Thyroid gland (tissue), 4 donors: ENCODE data around the gene DUSP5. TPM values are rescaled to one million over a fixed set of nuclear protein-coding genes. Genes with fewer than 3 reads are reported as not detected.

Source experiments
- DNase-seq, 2 donors: peaks; one replicate each; pipeline ENCODE4 v3.0.0-alpha.2; 2019
- H3K27ac ChIP-seq, 3 donors: fragments of 200-600 bp; sonication (generic); 1 replicate in 2 of 3; 2 replicates in 1 of 3; pipeline ENCODE4 v1.5.1; 2016 to 2019; ENCODE audit warnings: mild to moderate bottlenecking in 1 of 3, moderate library complexity in 1 of 3
- H3K27me3 ChIP-seq: fragments of 200-600 bp; sonication (generic); one replicate; pipeline ENCODE4 v1.5.1; 2019
- H3K36me3 ChIP-seq, 2 donors: fragments of 200-600 bp; sonication (generic); one replicate each; pipeline ENCODE4 v1.5.1; 2016 to 2019
- H3K4me1 ChIP-seq, 2 donors: fragments of 200-600 bp; sonication (generic); one replicate each; pipeline ENCODE4 v1.5.1; 2017 to 2019
- H3K4me3 ChIP-seq, 3 donors: fragments of 200-600 bp; sonication (generic); replicated peaks in 1 of 3; 1 replicate in 2 of 3; 2 replicates in 1 of 3; pipeline ENCODE4 v1.5.1; 2016; ENCODE audit warnings: mild to moderate bottlenecking in 1 of 3
- H3K9me3 ChIP-seq: fragments of 200-600 bp; sonication (generic); one replicate; pipeline ENCODE4 v1.5.1; 2017
- POLR2A ChIP-seq, 2 donors: fragments of 450-650 bp; IDR thresholded peaks; one replicate each; pipeline ENCODE4 v1.6.1; 2017; ENCODE audit warnings: antibody characterized with exemption in 2 of 2, mild to moderate bottlenecking in 2 of 2, moderate library complexity in 1 of 2
- WGBS, 2 donors: methylation state at CpG; one replicate each; pipeline ENCODE4 v1.1.5; 2017; 5-methylcytosine and 5-hydroxymethylcytosine counted together
- intact Hi-C: fragments of 100-400 bp; cut with DNase I; formaldehyde crosslinking; loops from one replicate; pipeline ENCODE4 v1.15.1; 2023
- total RNA-seq, 4 donors: library from RNA; depleted of rRNA; stranded (reverse); fragments of >200 nt; gene quantifications; one replicate each; pipeline ENCODE4 v1.2.3, GENCODE V29; 2016
- TF ChIP-seq, protein P1 (sequence below), 6 experiments: fragments of 200-600 bp in 3 of 6; fragments of 450-650 bp in 3 of 6; sonication (generic) in 3 of 6; IDR thresholded peaks; one replicate each; pipeline ENCODE4 v1.5.1; 2016 to 2019; ENCODE audit warnings: antibody characterized with exemption in 6 of 6, mild to moderate bottlenecking in 2 of 6, inconsistent platforms in 1 of 6, moderate library complexity in 1 of 6

The DUSP5 gene
- total RNA-seq, 4 donors from 2014 or later = 2.1 to 14.2 (median 7.1) TPM

DNA sequence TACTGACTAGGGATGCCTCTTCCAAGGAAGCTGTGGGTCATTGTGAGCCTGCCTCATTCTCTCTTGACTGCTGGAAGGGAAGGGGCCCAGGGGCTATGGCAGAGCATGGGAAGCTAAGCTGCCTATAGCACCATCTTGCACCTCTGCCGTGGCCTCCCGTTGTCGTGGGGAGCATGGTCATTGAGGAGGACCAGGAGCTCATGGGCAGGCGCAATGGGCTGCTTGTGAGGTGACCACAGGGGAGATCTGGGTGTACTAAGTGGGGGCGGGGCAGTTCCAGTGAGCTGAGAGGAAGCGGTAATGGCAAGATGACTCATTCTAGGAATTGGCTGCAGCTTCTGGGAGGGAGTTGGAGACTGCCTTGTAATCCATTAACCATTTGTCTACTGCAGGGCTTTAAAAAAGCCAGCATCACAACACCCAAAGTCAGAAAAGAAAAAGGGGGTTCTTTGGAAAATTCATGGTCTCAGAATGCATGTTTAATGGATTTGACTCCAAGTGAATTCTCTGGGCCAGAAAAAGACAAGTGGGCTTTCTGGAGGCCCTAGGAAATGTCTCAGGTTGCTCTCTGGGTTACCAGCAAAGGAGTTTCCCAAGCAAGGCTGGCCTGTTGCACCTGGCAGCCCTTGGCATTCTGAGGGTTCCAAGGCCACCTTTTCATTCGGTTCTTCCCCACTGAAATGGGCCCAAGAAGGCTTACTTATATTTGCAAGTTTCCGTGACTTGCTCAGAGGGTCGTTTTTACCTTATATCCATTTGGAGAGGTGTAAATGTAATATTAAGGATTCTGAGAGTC, 3.6 kb downstream of the DUSP5 start:
- TF ChIP-seq, protein P1, sequence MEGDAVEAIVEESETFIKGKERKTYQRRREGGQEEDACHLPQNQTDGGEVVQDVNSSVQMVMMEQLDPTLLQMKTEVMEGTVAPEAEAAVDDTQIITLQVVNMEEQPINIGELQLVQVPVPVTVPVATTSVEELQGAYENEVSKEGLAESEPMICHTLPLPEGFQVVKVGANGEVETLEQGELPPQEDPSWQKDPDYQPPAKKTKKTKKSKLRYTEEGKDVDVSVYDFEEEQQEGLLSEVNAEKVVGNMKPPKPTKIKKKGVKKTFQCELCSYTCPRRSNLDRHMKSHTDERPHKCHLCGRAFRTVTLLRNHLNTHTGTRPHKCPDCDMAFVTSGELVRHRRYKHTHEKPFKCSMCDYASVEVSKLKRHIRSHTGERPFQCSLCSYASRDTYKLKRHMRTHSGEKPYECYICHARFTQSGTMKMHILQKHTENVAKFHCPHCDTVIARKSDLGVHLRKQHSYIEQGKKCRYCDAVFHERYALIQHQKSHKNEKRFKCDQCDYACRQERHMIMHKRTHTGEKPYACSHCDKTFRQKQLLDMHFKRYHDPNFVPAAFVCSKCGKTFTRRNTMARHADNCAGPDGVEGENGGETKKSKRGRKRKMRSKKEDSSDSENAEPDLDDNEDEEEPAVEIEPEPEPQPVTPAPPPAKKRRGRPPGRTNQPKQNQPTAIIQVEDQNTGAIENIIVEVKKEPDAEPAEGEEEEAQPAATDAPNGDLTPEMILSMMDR (IDR thresholded peaks at IDR 0.05) = no peak
- peak in 1 of 2 donors; percentile 20 for TF ChIP-seq POLR2A (IDR thresholded peaks at IDR 0.05)

DNA sequence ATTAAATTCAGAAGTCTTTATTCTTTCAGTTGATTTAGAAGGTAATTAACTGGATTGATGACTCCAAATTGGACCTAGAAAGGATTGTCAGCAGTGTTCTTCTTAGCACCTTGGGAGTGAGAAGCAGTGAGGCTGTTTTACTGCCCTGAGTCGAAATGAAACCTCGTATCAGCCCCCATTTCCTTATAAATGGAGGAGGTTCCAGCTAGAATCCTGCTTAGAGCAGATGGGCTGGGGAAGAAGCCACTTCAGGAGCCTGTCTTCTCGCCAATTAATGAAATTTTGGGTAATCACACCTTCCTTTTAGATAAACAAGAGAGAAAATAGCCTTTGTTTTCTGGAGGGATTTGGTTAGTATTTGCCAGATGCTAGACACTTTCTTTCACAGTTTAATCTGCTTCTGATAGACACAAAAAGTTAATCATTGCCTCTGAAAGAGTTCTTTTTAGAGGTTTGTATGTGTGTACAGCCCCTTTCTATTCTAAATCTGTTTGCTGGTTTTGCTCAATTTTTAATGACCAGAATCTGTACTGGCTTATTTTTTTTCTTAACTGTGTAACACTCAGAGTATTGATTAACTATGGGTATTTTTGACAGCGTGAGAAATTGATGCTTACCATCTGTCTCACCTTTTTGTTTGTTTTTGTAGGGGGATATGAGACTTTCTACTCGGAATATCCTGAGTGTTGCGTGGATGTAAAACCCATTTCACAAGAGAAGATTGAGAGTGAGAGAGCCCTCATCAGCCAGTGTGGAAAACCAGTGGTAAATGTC, 4.6 kb downstream of the DUSP5 start:
- peaks cover 38 to 64% of the 10 kb centered on the region in 2 donors for H3K4me1 ChIP-seq
- no peak overlapping the region for H3K4me3 ChIP-seq
- H3K9me3 ChIP-seq = no peaks in the 10 kb centered on the region
- H3K27ac ChIP-seq = peak overlapping the region in 2 of 3 donors; percentile 60 to 61
- WGBS, 2 donors = 76 to 89% methylated on average over 6 of the region's 6 CpGs
- intact Hi-C loops = no loop called here
- peaks cover under 1 to 1% of the 10 kb centered on the region in 2 donors for H3K36me3 ChIP-seq
- no peak for DNase-seq
- no peaks in the 10 kb centered on the region for H3K27me3 ChIP-seq
- no peak for TF ChIP-seq POLR2A (IDR thresholded peaks at IDR 0.05)
- TF ChIP-seq, protein P1 (IDR thresholded peaks at IDR 0.05) = no peak

More for the DNA sequence above, 3.6 kb downstream of the DUSP5 start:
- Histone ChIP-seq H3K27ac (peak overlapping the region in 2 of 3 donors; percentile 62 to 72), H3K4me3 (no peak overlapping the region), H3K9me3 (no peaks in the 10 kb centered on the region), H3K36me3 (no peaks in the 10 kb centered on the region), H3K27me3 (no peaks in the 10 kb centered on the region), H3K4me1 (peaks cover 44 to 66% of the 10 kb centered on the region in 2 donors)
- intact Hi-C loops = no loop called here
- peak; percentile 71 to 74 for DNase-seq
- WGBS, 2 donors = 48% methylated on average over 9 of the region's 9 CpGs

DNA sequence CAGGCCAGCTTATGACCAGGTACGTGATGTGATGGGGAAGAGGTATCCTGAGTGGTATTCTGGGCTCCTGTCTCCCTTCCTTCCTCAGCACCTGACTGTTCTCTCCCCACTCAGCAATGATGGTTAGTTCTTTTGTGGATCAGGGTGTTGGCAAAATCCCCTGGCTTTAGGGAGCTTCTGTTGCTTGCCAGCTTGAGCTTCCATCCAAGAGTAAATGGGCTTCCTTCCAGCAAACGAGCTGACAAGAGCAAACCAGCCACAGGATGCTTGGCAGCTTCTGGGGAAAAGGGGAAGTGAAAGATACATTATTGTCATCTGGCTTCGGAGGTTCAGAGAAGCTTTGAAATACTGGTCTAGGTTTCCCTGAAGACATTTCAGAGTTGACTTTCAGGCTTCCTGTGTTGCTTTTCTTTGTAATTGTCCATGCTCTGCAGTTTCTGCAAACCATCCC, 5.2 kb downstream of the DUSP5 start:
- peaks cover 38 to 69% of the 10 kb centered on the region in 2 donors for H3K4me1 ChIP-seq
- peaks cover 6 to 8% of the 10 kb centered on the region in 2 donors for H3K36me3 ChIP-seq
- 30 to 39% methylated on average over 3 of the region's 3 CpGs for WGBS, 2 donors
- intact Hi-C loops = no loop called here
- H3K9me3 ChIP-seq = no peaks in the 10 kb centered on the region
- peak; percentile 33 to 48 for DNase-seq
- H3K4me3 ChIP-seq = no peak overlapping the region
- H3K27me3 ChIP-seq = no peaks in the 10 kb centered on the region
- peak overlapping the region in 2 of 3 donors; percentile 60 to 61 for H3K27ac ChIP-seq
- TF ChIP-seq, protein P1 (IDR thresholded peaks at IDR 0.05) = no peak
- no peak for TF ChIP-seq POLR2A (IDR thresholded peaks at IDR 0.05)

DNA sequence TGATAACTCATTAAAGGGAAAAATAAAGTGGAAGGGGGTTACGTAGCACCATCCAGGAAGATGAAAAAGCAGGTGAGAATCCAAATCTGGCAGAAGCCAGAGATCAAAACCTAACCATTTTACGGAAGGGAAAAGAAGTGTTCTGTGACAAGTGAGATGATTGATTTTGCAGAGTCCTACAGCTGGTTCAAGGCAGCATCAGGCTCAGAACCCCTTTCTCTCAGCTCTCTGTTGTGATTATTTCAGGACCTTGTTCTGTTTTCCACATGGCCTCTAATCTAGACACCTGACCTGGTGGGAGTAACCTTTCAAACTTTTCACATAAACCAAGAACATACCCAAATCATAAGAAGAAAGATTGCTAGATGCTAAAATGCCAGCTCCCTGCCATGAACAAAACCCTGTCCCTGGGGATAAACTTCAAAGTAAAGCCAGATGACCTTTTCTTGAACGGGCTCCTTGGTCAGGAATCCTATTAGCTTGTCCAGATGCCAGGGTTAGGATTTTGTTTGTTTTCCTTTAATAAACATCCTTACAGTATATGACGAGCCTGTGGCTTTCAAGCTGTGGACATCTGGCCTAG, 5.9 kb downstream of the DUSP5 start:
- no peak for DNase-seq
- no peak overlapping the region for H3K4me3 ChIP-seq
- peak overlapping the region; percentile 24 to 61 (median 60) for H3K27ac ChIP-seq
- no peak for TF ChIP-seq POLR2A (IDR thresholded peaks at IDR 0.05)
- TF ChIP-seq, protein P1 (IDR thresholded peaks at IDR 0.05) = no peak
- no peaks in the 10 kb centered on the region for H3K9me3 ChIP-seq
- no peaks in the 10 kb centered on the region for H3K27me3 ChIP-seq
- 48 to 59% methylated on average over 4 of the region's 4 CpGs for WGBS, 2 donors
- peaks cover 6 to 9% of the 10 kb centered on the region in 2 donors for H3K36me3 ChIP-seq
- intact Hi-C loops = no loop called here
- H3K4me1 ChIP-seq = peaks cover 34 to 66% of the 10 kb centered on the region in 2 donors
